ENCODE data around the gene VPS26B. TPM values are rescaled to one million over a fixed set of nuclear protein-coding genes. Genes with fewer than 3 reads are reported as not detected.

VPS26B gene
- total RNA-seq, 4 donors from 2014 or later = 33.3 to 52.4 (median 39.4) TPM

DNA sequence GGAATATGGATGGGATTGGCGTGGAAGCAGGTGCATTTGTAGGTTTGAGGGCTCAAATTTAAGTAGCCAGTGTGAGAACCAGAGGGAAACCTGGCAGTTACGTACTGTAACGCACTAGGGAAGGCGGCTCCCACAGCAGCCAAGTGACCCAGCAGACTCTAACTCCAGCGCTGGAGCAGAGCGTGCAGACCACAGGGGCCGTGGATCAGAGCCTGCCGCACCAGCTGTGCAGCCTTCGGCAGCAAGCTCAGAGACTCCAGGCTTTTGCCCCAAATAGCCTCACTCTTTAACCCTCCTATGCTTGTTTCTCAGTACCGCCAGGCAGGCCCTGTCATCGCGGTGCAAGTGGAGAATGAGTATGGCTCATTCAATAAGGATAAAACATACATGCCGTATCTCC, 64.0 kb downstream of the VPS26B start:
- TF ChIP-seq, protein P1, sequence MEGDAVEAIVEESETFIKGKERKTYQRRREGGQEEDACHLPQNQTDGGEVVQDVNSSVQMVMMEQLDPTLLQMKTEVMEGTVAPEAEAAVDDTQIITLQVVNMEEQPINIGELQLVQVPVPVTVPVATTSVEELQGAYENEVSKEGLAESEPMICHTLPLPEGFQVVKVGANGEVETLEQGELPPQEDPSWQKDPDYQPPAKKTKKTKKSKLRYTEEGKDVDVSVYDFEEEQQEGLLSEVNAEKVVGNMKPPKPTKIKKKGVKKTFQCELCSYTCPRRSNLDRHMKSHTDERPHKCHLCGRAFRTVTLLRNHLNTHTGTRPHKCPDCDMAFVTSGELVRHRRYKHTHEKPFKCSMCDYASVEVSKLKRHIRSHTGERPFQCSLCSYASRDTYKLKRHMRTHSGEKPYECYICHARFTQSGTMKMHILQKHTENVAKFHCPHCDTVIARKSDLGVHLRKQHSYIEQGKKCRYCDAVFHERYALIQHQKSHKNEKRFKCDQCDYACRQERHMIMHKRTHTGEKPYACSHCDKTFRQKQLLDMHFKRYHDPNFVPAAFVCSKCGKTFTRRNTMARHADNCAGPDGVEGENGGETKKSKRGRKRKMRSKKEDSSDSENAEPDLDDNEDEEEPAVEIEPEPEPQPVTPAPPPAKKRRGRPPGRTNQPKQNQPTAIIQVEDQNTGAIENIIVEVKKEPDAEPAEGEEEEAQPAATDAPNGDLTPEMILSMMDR (IDR thresholded peaks at IDR 0.05; ENCODE audit: low read depth) = no peak

DNA sequence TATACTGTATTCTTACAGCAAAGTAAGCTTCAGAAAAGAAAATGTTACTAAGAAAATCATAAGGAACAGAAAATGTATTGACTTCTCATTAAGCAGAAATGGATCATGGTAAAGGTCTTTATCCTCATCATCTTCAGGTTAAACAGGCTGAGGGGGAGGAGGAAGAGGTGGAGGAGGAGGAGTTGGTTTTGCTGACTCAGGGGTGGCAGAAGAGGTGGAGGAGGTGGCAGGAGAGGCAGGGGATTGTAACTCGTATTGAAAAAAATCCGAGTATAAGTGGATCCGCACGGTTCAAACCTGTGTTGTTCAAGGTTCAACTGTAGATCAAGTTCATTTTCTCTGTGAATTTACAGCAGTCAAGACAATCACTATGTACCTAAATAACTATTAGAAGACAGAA, 64.7 kb downstream of the VPS26B start:
- TF ChIP-seq, protein P1 (IDR thresholded peaks at IDR 0.05; ENCODE audit: low read depth) = no peak

DNA sequence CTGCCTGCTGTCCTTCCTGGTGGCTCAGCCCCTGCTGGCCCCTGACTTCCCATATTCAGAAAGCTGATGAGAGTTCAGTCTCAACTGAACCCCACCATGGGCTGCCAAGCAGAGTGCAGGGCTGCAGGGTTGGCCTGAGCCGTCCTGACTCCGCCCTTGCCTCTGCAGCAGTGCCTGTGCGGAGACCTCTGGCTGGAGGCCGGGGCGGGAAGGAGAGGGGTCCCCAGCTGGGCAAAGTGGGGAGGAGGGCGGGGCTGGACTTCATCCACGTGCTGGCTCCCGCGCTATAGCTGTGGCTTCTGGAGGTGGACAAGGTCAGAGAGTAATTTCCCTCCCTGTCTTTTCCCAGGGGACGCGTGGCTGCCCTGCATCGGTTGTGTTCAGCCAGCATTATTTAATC, 65.3 kb downstream of the VPS26B start:
- TF ChIP-seq, protein P1 (IDR thresholded peaks at IDR 0.05; ENCODE audit: low read depth) = no peak

DNA sequence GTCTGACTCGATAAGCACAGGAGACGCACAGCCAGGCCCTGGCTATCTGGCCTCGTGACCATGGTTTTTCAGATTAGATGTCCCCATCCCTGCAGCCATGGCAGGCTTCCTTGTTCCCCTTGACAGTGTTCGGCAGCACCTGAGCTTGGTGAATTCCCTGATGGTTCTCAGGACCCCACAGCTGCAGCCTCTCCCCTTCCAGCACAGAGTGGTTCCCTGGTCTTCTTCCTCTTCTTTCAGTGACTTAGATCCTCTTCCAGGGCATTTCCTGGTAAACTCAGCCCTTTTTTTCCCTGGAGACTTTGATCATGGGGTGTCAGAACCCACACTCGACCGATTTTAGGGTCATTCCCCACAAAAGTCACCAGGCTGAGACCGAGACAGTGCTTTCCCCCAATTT, 66.2 kb downstream of the VPS26B start:
- TF ChIP-seq, protein P1 (IDR thresholded peaks at IDR 0.05; ENCODE audit: low read depth) = no peak

DNA sequence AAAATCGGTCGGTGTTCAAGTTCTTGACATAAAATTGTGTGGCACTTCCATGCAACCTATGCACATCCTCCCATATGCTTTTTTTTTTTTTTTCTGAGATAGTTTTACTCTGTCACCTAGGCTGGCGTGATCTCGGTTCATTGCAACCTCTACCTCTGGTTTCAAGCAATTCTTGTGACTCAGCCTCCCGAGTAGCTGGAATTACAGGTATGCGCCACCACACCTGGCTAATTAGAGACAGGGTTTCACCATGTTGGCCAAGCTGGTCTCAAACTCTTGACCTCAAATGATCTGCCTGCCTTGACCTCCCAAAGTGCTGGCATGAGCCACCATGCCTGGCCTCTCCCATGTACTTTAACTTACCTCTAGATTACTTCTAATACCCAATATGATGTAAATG, 66.7 kb downstream of the VPS26B start:
- TF ChIP-seq, protein P1 (IDR thresholded peaks at IDR 0.05; ENCODE audit: low read depth) = no peak

DNA sequence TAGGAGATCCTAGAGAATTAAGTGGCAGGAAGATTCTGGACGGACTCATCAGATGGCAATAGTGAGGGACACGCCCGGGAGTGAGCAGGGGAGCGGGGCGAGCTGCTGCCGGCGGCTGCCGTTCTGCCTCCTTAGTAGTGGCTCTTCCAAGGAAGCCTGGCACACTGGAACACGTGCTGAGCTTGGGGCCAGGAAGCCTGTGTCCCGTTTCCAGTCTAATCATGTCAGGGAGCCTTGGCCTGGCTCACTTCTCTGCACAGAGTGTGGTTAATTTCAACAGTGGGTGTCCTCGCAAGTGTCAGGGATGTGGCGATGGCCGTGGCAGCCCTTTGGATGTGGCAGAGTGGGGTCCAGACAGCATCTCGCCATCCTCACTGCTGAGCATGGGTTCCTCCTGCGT, 68.2 kb downstream of the VPS26B start:
- TF ChIP-seq, protein P1 (IDR thresholded peaks at IDR 0.05; ENCODE audit: low read depth) = no peak

DNA sequence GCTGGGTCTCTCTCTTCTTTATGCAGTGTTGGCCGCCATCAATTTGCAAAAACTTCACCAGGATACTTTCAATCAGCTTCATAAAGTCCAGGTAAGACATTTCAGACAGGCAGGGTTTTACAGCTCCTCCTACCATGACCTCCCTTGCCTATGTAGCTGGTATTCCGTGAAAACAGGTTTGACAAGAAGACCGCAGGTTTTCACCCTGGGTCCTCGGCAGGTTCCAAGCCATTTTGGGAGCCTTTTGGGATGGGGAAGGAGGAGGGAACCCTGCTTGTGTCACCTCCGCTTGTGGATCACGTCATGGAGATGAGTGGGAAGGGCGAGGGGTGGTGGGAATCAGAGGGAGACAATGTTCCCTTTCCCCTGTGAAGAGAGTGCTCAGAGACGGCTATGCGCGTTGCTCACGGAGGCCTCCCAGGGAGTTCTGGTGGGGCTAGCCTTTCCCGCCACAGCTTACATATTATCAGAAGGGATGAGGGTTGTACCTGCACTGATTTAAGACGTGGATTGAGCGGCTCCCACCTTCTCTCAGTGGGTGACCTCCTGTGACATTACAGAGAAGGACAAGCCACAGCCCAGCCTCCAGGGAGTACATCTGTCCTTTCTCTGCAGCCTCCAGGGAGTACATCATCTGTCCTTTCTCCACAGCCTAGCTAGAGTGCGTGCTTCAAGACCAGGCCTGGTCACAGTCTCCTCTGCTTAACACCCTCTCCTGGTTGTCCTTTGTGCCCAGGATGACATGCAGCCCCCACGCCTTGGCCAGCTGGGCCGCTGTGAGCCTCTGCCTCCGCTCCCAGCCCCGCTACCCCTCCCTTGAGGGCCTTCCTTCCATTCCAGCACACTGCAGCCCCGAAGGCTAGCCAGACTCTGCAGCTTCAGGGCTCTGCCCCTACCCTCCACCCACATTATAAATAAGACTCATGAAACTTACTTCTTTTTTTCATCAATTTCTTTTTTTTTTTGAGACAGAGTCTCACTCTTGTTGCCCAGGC, 68.9 kb downstream of the VPS26B start:
- TF ChIP-seq, protein P1 (IDR thresholded peaks at IDR 0.05; ENCODE audit: low read depth) = no peak

All from subcutaneous adipose tissue (tissue), 4 donors.